HG02571 (cell line): ENCODE results near the gene TPX2.

ENCODE experiments used
- ATAC-seq: cut with Tn5 transposase; IDR thresholded peaks from one replicate; pipeline ENCODE4 v1.9.1; 2021; ENCODE audit warnings: mild to moderate bottlenecking, moderate library complexity; ENCODE audit not compliant: unreplicated experiment

TPX2 gene

GRCh38 chr20:31829731-31830130 lies 90.6 kb downstream of the TPX2 start:
- no peak for ATAC-seq

GRCh38 chr20:31830406-31830981 lies 91.4 kb downstream of the TPX2 start:
- no peak for ATAC-seq

- ATAC-seq: no peak
Observed at GRCh38 chr20:31831211-31831610, 92.1 kb downstream of the TPX2 start.

- no peak for ATAC-seq
Observed at GRCh38 chr20:31831771-31832306, 92.7 kb downstream of the TPX2 start.

- ATAC-seq: no peak
Observed at GRCh38 chr20:31833130-31833930, 94.2 kb downstream of the TPX2 start.

GRCh38 chr20:31833931-31834521 lies 94.9 kb downstream of the TPX2 start:
- ATAC-seq: no peak

- no peak for ATAC-seq
Observed at GRCh38 chr20:31835554-31835953, 96.5 kb downstream of the TPX2 start.

GRCh38 chr20:31835977-31836852 lies 97.1 kb downstream of the TPX2 start:
- ATAC-seq: no peak

GRCh38 chr20:31836853-31837608 lies 97.9 kb downstream of the TPX2 start:
- no peak for ATAC-seq

- no peak for ATAC-seq
Observed at GRCh38 chr20:31837896-31838397, 98.9 kb downstream of the TPX2 start.

- no peak for ATAC-seq
Observed at GRCh38 chr20:31838646-31839292, 99.7 kb downstream of the TPX2 start.

- no peak for ATAC-seq
Observed at GRCh38 chr20:31839782-31840487, 100.8 kb downstream of the TPX2 start.

- no peak for ATAC-seq
Observed at GRCh38 chr20:31840906-31841816, 102.1 kb downstream of the TPX2 start.

GRCh38 chr20:31841928-31842327 lies 102.8 kb downstream of the TPX2 start:
- ATAC-seq: no peak

GRCh38 chr20:31842471-31843157 lies 103.5 kb downstream of the TPX2 start:
- ATAC-seq: no peak

- ATAC-seq: no peak
Observed at GRCh38 chr20:31843288-31843687, 104.2 kb downstream of the TPX2 start.

- ATAC-seq: no peak
Observed at GRCh38 chr20:31843881-31844280, 104.8 kb downstream of the TPX2 start.
